Peyer's patch (tissue), 4 donors: ENCODE measurements around the gene PVALEF.

Experiments
- CTCF ChIP-seq, 6 experiments: fragments of 450-650 bp in 4 of 6; fragments of 200-600 bp in 2 of 6; sonication (generic) in 1 of 6; IDR thresholded peaks; one replicate each; pipeline ENCODE4 v1.5.1; 2017 to 2019; ENCODE audit warnings: antibody characterized with exemption in 6 of 6, mild to moderate bottlenecking in 3 of 6, moderate library complexity in 1 of 6
- POLR2A ChIP-seq, 2 donors: fragments of 450-650 bp; IDR thresholded peaks; one replicate each; pipeline ENCODE4 v1.5.1; 2017; ENCODE audit warnings: antibody characterized with exemption in 2 of 2, mild to moderate bottlenecking in 2 of 2, moderate library complexity in 2 of 2

GRCh38 chr17:81170727-81171494 lies 5.6 kb downstream of the PVALEF start:
- TF ChIP-seq POLR2A (IDR thresholded peaks at IDR 0.05) = no peak
- TF ChIP-seq CTCF (IDR thresholded peaks at IDR 0.05) = no peak
